H9 (cell line): ENCODE measurements around the gene PAX6. TPM values are rescaled to one million over a fixed set of nuclear protein-coding genes. Genes with fewer than 3 reads are reported as not detected.

Experiments
- DNase-seq: peaks from one replicate; pipeline ENCODE4 v3.0.0-alpha.2; 2017
- H2AFZ ChIP-seq: one replicate; pipeline ENCODE4 v1.6.1; 2013; ENCODE audit warnings: mild to moderate bottlenecking, low read length, control low read depth, moderate library complexity
- H2AK5ac ChIP-seq: 2 replicates; pipeline ENCODE4 v1.6.1; 2013; ENCODE audit warnings: low read length, control low read depth, mixed read lengths; ENCODE audit not compliant: insufficient read length
- H2BK120ac ChIP-seq: one replicate; pipeline ENCODE4 v1.6.1; 2013; ENCODE audit warnings: low read depth, mild to moderate bottlenecking, low read length, control low read depth, inconsistent platforms; ENCODE audit not compliant: poor library complexity, severe bottlenecking
- H2BK12ac ChIP-seq: 2 replicates; pipeline ENCODE4 v1.6.1; 2013; ENCODE audit warnings: low read length, control low read depth, mixed read lengths, low read depth; ENCODE audit not compliant: insufficient read length
- H2BK15ac ChIP-seq: 2 replicates; pipeline ENCODE4 v1.6.1; 2013; ENCODE audit warnings: low read depth, low read length, control low read depth
- H2BK20ac ChIP-seq: one replicate; pipeline ENCODE4 v1.6.1; 2013; ENCODE audit warnings: low read depth, mild to moderate bottlenecking, low read length, control low read depth, inconsistent platforms; ENCODE audit not compliant: poor library complexity, severe bottlenecking
- H2BK5ac ChIP-seq: 2 replicates; pipeline ENCODE4 v1.6.1; 2013; ENCODE audit warnings: low read length, control low read depth, mixed read lengths; ENCODE audit not compliant: insufficient read length
- H3K14ac ChIP-seq: 2 replicates; pipeline ENCODE4 v1.6.1; 2013; ENCODE audit warnings: low read length, control low read depth; ENCODE audit not compliant: insufficient read depth
- H3K18ac ChIP-seq: 2 replicates; pipeline ENCODE4 v1.6.1; 2013; ENCODE audit warnings: low read depth, mild to moderate bottlenecking, mixed read lengths, low read length, control low read depth; ENCODE audit not compliant: insufficient read length
- H3K23ac ChIP-seq: 2 replicates; pipeline ENCODE4 v1.6.1; 2013; ENCODE audit warnings: low read length, control low read depth, mixed read lengths, low read depth; ENCODE audit not compliant: insufficient read length
- H3K23me2 ChIP-seq: 2 replicates; pipeline ENCODE4 v1.6.1; 2013; ENCODE audit warnings: low read depth, mild to moderate bottlenecking, mixed read lengths, low read length, control low read depth; ENCODE audit not compliant: insufficient read length, poor library complexity, severe bottlenecking
- H3K27ac ChIP-seq: 2 replicates; pipeline ENCODE4 v1.5.1; 2013; ENCODE audit warnings: low read length, control low read depth, mixed read lengths, low read depth; ENCODE audit not compliant: insufficient read length
- H3K27me3 ChIP-seq: 2 replicates; pipeline ENCODE4 v1.6.1; 2013; ENCODE audit warnings: low read length, control low read depth, inconsistent platforms; ENCODE audit not compliant: insufficient read depth
- H3K4ac ChIP-seq: 2 replicates; pipeline ENCODE4 v1.6.1; 2013; ENCODE audit warnings: low read depth, mild to moderate bottlenecking, control low read depth, inconsistent platforms, low read length, moderate library complexity
- H3K4me1 ChIP-seq: 2 replicates; pipeline ENCODE4 v1.6.1; 2013; ENCODE audit warnings: low read length, control low read depth, inconsistent platforms; ENCODE audit not compliant: insufficient read depth
- H3K4me2 ChIP-seq: 2 replicates; pipeline ENCODE4 v1.6.1; 2013; ENCODE audit warnings: low read length, control low read depth, mixed read lengths; ENCODE audit not compliant: insufficient read length, insufficient read depth
- H3K56ac ChIP-seq: 2 replicates; pipeline ENCODE4 v1.6.1; 2013; ENCODE audit warnings: low read depth, mild to moderate bottlenecking, mixed read lengths, low read length, control low read depth; ENCODE audit not compliant: insufficient read length
- H3K79me1 ChIP-seq: 2 replicates; pipeline ENCODE4 v1.6.1; 2013; ENCODE audit warnings: low read depth, mild to moderate bottlenecking, moderate library complexity, low read length, control low read depth, inconsistent platforms; ENCODE audit not compliant: insufficient read depth, poor library complexity, severe bottlenecking
- H3K79me2 ChIP-seq: 2 replicates; pipeline ENCODE4 v1.6.1; 2013; ENCODE audit warnings: low read length, control low read depth, inconsistent platforms; ENCODE audit not compliant: insufficient read depth
- H3K9ac ChIP-seq: 2 replicates; pipeline ENCODE4 v1.6.1; 2013; ENCODE audit warnings: low read length, control low read depth, mixed read lengths; ENCODE audit not compliant: insufficient read length; ENCODE audit errors: extremely low read depth
- H3K9me3 ChIP-seq: one replicate; pipeline ENCODE4 v1.6.1; 2013; ENCODE audit warnings: low read depth, low read length, inconsistent platforms; ENCODE audit not compliant: control insufficient read depth
- H3T11ph ChIP-seq: one replicate; pipeline ENCODE4 v1.6.1; 2013; ENCODE audit warnings: mild to moderate bottlenecking, low read length, control low read depth, inconsistent platforms
- H4K20me1 ChIP-seq: one replicate; pipeline ENCODE4 v1.6.1; 2013; ENCODE audit not compliant: control insufficient read depth, insufficient read length, insufficient read depth
- H4K5ac ChIP-seq: 2 replicates; pipeline ENCODE4 v1.6.1; 2013; ENCODE audit warnings: low read depth, mild to moderate bottlenecking, mixed read lengths, low read length, control low read depth; ENCODE audit not compliant: insufficient read length
- H4K8ac ChIP-seq: replicated peaks from 2 replicates; pipeline ENCODE4 v1.6.1; 2013; ENCODE audit warnings: low read length, control low read depth, mixed read lengths, low read depth; ENCODE audit not compliant: insufficient read length
- H4K91ac ChIP-seq: 2 replicates; pipeline ENCODE4 v1.6.1; 2013; ENCODE audit warnings: low read depth, mild to moderate bottlenecking, moderate library complexity, mixed read lengths, low read length, control low read depth; ENCODE audit not compliant: insufficient read length
- H3K27ac Mint-ChIP-seq, 3 experiments: 2 replicates in 2 of 3; 3 replicates in 1 of 3; pipeline ENCODE4 v1.8.0; 2020 to 2021; ENCODE audit warnings: mixed read lengths in 3 of 3, mild to moderate bottlenecking in 1 of 3, moderate library complexity in 1 of 3
- H3K27me3 Mint-ChIP-seq: 2 replicates; pipeline ENCODE4 v1.8.0; 2021; ENCODE audit warnings: low read depth, mild to moderate bottlenecking, moderate library complexity, mixed read lengths
- H3K36me3 Mint-ChIP-seq, 3 experiments: 2 replicates in 2 of 3; 3 replicates in 1 of 3; pipeline ENCODE4 v1.8.0; 2020 to 2021; ENCODE audit warnings: low read depth in 3 of 3, mixed read lengths in 3 of 3; ENCODE audit not compliant: insufficient read depth in 1 of 3
- H3K4me1 Mint-ChIP-seq, 2 experiments: 2 replicates each; pipeline ENCODE4 v1.8.0; 2020; ENCODE audit warnings: mixed read lengths in 2 of 2
- H3K4me3 Mint-ChIP-seq, 2 experiments: 2 replicates in 1 of 2; 3 replicates in 1 of 2; pipeline ENCODE4 v1.8.0; 2020 to 2021; ENCODE audit warnings: mild to moderate bottlenecking in 2 of 2, mixed read lengths in 2 of 2, moderate library complexity in 1 of 2
- H3K9me3 Mint-ChIP-seq, 2 experiments: 2 replicates in 1 of 2; 3 replicates in 1 of 2; pipeline ENCODE4 v1.8.0; 2020; ENCODE audit warnings: mild to moderate bottlenecking in 2 of 2, mixed read lengths in 2 of 2, moderate library complexity in 1 of 2
- WGBS: extraction: QIAGEN DNeasy Blood & Tissue Kit; methylation state at CpG from one replicate; pipeline ENCODE4 v1.1.7; 2013; ENCODE audit warnings: missing lambda C conversion rate, low lambda C conversion rate, mixed read lengths; ENCODE audit not compliant: insufficient read length; ENCODE audit errors: extremely low coverage; 5-methylcytosine and 5-hydroxymethylcytosine counted together
- total RNA-seq: library from RNA; stranded (reverse); gene quantifications from 2 replicates; pipeline ENCODE4 v1.2.1, GENCODE V29; 2021
- TF ChIP-seq, protein P1 (sequence below): fragments of 200-600 bp; sonication (generic); conservative IDR thresholded peaks from 3 replicates; pipeline ENCODE4 v1.8.0; 2021; ENCODE audit warnings: antibody characterized with exemption, mild to moderate bottlenecking

Gene PAX6
- total RNA-seq, 1 experiment from 2014 or later, result not detected

DNA sequence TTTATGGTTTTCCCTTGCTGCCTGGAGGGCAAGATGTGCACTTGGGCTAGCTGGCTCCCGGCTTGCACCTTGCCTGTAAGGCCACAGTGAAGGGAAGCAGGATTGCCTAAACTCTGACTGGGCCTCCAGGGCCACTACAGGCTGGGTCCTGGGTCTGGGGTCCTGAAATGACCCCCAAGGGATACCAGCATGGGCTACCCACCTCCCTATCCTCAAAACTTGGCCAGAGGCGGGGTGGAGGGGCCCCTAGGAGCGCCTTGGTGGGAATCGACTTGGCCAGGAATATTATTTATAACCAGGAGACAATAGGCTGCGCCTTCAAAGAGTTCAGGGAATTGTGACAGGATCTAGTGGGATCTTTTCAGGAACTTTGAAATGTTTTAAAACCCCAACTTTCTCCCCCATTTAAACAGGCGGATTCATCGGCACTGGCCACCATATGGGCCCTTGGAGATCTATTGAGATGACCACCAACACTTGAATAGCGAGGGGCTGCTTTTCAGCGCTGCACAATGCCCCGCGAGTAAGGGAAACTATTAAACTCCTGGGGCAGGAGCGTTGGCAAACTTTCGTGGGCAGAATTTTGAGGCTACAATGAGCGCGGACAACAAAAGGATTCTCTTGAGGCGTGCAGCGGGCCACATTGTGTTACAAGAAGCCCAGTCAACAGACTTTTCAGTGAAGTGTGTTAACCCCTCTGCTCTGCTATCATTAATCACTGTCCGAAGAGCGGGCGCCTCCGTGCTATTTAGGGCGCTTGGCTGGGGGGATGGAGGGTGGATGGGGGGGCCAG lies 15.2 kb downstream of the PAX6 start:
- H2BK120ac ChIP-seq, result no peak overlapping the region
- H3K27ac ChIP-seq, result no peak overlapping the region
- no peak overlapping the region for H2BK12ac ChIP-seq
- peaks cover 10% of the 10 kb centered on the region for H3K23me2 ChIP-seq
- H2BK5ac ChIP-seq, result no peak overlapping the region
- no peak overlapping the region for H2BK20ac ChIP-seq
- no peaks in the 10 kb centered on the region for H3K79me1 ChIP-seq
- Mint-ChIP-seq H3K4me1 (peaks cover 15 to 38% of the 10 kb centered on the region in 2 experiments), H3K27me3 (peaks cover 84% of the 10 kb centered on the region), H3K9me3 (peaks cover 0 to 3% of the 10 kb centered on the region in 2 experiments; a peak in 2 of 5 replicates), H3K4me3 (no peak overlapping the region), H3K36me3 (no peaks in the 10 kb centered on the region), H3K27ac (no peak overlapping the region)
- H3K4me1 ChIP-seq, result no peaks in the 10 kb centered on the region
- no peak overlapping the region for H3K23ac ChIP-seq
- H3K79me2 ChIP-seq, result no peaks in the 10 kb centered on the region
- H3K9me3 ChIP-seq, result no peaks in the 10 kb centered on the region
- no peak overlapping the region for H3K4me2 ChIP-seq
- TF ChIP-seq, protein P1, sequence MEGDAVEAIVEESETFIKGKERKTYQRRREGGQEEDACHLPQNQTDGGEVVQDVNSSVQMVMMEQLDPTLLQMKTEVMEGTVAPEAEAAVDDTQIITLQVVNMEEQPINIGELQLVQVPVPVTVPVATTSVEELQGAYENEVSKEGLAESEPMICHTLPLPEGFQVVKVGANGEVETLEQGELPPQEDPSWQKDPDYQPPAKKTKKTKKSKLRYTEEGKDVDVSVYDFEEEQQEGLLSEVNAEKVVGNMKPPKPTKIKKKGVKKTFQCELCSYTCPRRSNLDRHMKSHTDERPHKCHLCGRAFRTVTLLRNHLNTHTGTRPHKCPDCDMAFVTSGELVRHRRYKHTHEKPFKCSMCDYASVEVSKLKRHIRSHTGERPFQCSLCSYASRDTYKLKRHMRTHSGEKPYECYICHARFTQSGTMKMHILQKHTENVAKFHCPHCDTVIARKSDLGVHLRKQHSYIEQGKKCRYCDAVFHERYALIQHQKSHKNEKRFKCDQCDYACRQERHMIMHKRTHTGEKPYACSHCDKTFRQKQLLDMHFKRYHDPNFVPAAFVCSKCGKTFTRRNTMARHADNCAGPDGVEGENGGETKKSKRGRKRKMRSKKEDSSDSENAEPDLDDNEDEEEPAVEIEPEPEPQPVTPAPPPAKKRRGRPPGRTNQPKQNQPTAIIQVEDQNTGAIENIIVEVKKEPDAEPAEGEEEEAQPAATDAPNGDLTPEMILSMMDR, result no peak
- no peak overlapping the region for H4K8ac ChIP-seq
- no peak overlapping the region for H4K91ac ChIP-seq
- no CpG with 5 or more reads among the region's 22 CpGs for WGBS
- H3K9ac ChIP-seq, result no peak overlapping the region
- H2AFZ ChIP-seq, result no peak overlapping the region
- H2BK15ac ChIP-seq, result no peak overlapping the region
- H3K56ac ChIP-seq, result no peak overlapping the region
- H3K27me3 ChIP-seq, result peaks cover 49% of the 10 kb centered on the region
- H3T11ph ChIP-seq, result no peak overlapping the region
- no peaks in the 10 kb centered on the region for H4K20me1 ChIP-seq
- no peak overlapping the region for H4K5ac ChIP-seq
- H2AK5ac ChIP-seq, result no peak overlapping the region
- no peak overlapping the region for H3K14ac ChIP-seq
- no peak overlapping the region for H3K4ac ChIP-seq
- H3K18ac ChIP-seq, result no peak overlapping the region
- no peak for DNase-seq
